HG03460 (cell line): ENCODE measurements around the gene TSHZ3.

Source experiments
- ATAC-seq: cut with Tn5 transposase; IDR thresholded peaks from one replicate; pipeline ENCODE4 v1.9.1; 2021; ENCODE audit not compliant: unreplicated experiment

TSHZ3 gene

GRCh38 chr19:31266731-31267130 is 82.5 kb downstream of the TSHZ3 start:
- no peak for ATAC-seq

GRCh38 chr19:31266196-31266595 is 83.0 kb downstream of the TSHZ3 start:
- no peak for ATAC-seq

- ATAC-seq = no peak
These were observed 85.0 kb downstream of the TSHZ3 start for GRCh38 chr19:31264041-31264778.

GRCh38 chr19:31263328-31263727 is 85.9 kb downstream of the TSHZ3 start:
- ATAC-seq = no peak

GRCh38 chr19:31262725-31263191 is 86.5 kb downstream of the TSHZ3 start:
- ATAC-seq = no peak

- ATAC-seq = no peak
These were observed 87.5 kb downstream of the TSHZ3 start for GRCh38 chr19:31261603-31262212.

- no peak for ATAC-seq
These were observed 88.1 kb downstream of the TSHZ3 start for GRCh38 chr19:31261019-31261602.

GRCh38 chr19:31260171-31260933 is 88.9 kb downstream of the TSHZ3 start:
- no peak for ATAC-seq

GRCh38 chr19:31258211-31259052 is 90.8 kb downstream of the TSHZ3 start:
- ATAC-seq = no peak

GRCh38 chr19:31257426-31258130 is 91.7 kb downstream of the TSHZ3 start:
- ATAC-seq = no peak

GRCh38 chr19:31257025-31257424 is 92.2 kb downstream of the TSHZ3 start:
- no peak for ATAC-seq

- no peak for ATAC-seq
These were observed 92.7 kb downstream of the TSHZ3 start for GRCh38 chr19:31256593-31256960.

- no peak for ATAC-seq
These were observed 93.2 kb downstream of the TSHZ3 start for GRCh38 chr19:31255831-31256592.

- no peak for ATAC-seq
These were observed 93.9 kb downstream of the TSHZ3 start for GRCh38 chr19:31255174-31255799.

- ATAC-seq = no peak
These were observed 94.6 kb downstream of the TSHZ3 start for GRCh38 chr19:31254611-31255010.

- ATAC-seq = no peak
These were observed 95.1 kb downstream of the TSHZ3 start for GRCh38 chr19:31254180-31254551.

- ATAC-seq = no peak
These were observed 95.6 kb downstream of the TSHZ3 start for GRCh38 chr19:31253526-31254179.

GRCh38 chr19:31252441-31252840 is 96.8 kb downstream of the TSHZ3 start:
- no peak for ATAC-seq
